AG10803 (cell line): ENCODE data around the gene LONRF3.

Experiments
- DNase-seq: peaks from one replicate; pipeline ENCODE4 v3.0.0; 2010; ENCODE audit warnings: low read depth
- H3K4me3 ChIP-seq: 2 replicates; pipeline ENCODE4 v1.5.1; 2011; ENCODE audit warnings: mild to moderate bottlenecking, low read length, control low read depth
- TF ChIP-seq, protein P1 (sequence below): conservative IDR thresholded peaks from 2 replicates; pipeline ENCODE4 v1.5.1; 2011; ENCODE audit warnings: mild to moderate bottlenecking, low read length, control low read depth, inconsistent platforms

The LONRF3 gene

DNA sequence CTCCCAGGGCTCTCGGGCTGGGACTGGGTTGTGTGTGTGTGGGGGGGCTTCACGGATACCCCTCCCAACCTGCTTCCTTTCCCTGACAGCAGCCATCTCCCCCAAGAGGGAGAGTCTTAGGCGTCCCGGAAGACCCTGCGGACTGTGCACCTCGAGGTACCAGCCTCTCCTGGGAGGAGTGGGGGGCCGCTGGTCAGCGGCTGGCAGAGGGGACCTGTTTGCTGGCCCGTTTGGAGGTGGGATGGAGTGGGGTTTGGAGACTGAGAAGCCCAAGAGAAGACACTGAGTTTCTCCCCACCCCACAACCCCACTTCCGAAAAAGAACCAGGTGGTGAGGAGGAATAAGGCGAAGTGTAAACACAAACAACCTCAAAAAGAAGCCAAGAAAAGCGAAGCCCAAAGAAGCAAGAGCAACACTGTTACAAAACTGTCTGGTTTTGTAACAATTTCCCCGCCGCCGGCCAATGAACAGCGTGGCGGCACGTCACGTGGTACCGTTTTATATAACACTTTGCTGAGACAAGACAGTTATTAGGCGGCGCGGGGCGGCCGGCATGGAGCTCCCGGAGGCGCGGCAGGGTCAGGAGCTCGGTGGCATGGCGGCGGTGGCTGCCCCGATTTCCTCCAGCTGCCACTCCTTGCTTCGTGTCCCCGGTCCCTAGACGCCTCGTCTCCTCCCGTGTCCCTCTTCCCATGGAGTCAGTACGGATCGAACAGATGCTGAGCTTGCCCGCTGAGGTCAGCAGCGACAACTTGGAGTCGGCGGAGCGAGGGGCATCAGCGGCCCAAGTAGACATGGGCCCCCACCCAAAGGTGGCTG lies at the start of gene LONRF3:
LONRF3 (plus strand) TSS at position 531 of the 820 bp plus-strand sequence; CDS start at position 694, 163 bp downstream.
- H3K4me3 ChIP-seq, result no peak within 1 kb of the TSS; the same call in 1 of the 2 replicates
- DNase-seq, result peak; percentile 29
- TF ChIP-seq, protein P1, sequence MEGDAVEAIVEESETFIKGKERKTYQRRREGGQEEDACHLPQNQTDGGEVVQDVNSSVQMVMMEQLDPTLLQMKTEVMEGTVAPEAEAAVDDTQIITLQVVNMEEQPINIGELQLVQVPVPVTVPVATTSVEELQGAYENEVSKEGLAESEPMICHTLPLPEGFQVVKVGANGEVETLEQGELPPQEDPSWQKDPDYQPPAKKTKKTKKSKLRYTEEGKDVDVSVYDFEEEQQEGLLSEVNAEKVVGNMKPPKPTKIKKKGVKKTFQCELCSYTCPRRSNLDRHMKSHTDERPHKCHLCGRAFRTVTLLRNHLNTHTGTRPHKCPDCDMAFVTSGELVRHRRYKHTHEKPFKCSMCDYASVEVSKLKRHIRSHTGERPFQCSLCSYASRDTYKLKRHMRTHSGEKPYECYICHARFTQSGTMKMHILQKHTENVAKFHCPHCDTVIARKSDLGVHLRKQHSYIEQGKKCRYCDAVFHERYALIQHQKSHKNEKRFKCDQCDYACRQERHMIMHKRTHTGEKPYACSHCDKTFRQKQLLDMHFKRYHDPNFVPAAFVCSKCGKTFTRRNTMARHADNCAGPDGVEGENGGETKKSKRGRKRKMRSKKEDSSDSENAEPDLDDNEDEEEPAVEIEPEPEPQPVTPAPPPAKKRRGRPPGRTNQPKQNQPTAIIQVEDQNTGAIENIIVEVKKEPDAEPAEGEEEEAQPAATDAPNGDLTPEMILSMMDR, result no peak

DNA sequence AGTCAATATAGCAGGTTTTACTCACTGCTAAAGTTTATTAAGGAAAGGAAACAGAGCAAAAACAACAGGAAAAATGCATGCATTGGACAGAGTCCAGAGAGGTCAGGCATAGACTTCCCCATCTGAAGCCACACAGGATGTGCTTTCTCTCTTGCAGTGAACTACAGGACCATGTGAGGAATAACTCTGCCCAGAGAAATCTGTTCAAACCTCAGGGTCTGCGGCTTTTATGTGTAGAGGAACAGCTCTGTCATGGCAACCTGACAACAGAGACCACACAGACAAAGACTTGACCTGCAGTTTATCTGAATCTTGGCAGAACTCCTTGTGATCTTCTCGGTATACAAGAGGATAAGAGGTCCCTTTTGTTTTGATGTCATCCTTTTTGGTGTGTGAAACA lies 46.3 kb upstream of the LONRF3 start:
- no peak overlapping the region for H3K4me3 ChIP-seq
- TF ChIP-seq, protein P1, result no peak
- no peak for DNase-seq

DNA sequence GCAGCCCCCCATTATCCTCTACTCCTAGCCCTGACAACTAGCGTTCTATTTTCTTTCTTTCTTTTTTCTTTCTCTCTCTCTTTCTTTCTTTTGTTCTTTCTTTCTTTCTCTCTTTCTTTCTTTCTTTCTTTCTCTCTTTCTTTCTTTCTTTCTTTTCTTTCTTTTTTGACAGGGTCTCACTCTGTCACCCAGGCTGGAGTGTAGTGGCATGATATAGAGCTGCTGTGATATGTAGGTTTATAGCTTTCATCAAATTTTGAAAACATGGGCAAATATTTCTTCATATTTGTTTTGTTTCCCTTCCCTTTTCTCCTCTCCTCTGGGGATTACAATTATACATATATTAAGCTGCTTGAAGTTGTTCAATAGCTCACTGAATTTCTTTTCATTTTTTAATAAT lies 39.1 kb upstream of the LONRF3 start:
- DNase-seq, result no peak
- no peak overlapping the region for H3K4me3 ChIP-seq
- TF ChIP-seq, protein P1, result no peak

DNA sequence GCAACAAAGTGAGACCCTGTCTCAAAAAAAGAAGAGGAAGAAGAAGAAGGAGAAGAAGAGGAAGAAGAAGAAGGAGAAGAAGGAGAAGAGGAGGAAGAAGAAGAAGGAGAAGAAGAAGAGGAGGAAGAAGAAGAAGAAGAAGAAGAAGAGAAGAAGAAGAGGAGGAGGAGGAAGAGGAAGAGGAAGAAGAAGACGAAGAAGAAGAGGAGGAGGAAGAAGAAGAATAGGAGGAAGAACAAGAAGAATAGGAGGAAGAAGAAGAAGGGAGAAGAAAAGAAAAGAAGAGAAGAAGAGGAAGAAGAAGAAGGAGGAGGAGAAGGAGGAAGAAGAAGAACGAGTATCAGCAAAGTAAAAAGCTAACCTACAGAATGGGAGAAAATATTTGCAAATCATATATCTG lies 33.3 kb upstream of the LONRF3 start:
- no peak for DNase-seq
- no peak overlapping the region for H3K4me3 ChIP-seq
- TF ChIP-seq, protein P1, result no peak

DNA sequence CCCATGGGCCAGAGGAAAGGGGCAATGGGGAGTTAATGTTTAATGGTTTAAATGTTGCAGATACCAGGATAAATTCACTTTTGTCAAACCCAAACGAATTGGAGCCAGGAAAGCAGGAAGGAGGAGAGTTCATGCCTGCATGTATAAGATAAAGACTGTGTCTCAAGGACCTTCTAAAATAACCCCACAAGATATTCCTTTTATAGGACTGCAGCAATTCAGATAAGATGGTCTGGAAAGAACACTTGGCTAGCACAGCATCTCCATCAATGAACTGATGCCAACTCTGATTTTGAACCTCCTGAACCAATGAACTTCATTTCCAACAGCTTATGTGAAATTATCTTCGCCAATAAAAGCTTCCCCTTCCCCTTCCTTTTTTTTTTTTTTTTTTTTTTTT lies 31.3 kb upstream of the LONRF3 start:
- TF ChIP-seq, protein P1, result no peak
- no peak overlapping the region for H3K4me3 ChIP-seq
- no peak for DNase-seq

DNA sequence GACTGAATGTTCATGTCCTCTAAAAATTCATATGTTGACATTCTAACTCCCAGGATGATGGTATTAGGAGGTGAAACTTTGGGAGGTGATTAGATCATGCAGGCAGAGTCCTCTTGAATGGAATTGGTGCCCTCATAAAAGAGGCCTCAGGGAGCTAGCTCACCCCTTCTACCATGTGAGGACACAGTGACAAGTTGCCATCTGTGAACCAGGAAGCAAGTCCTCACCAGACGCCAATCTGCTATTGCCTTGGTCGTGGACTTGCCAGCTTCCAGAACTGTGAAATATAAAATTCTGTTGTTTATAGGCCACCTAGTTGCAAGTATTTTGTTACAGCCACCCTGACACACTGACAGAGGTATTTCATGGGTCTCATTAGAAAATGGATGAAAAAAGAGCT lies 28.5 kb upstream of the LONRF3 start:
- no peak overlapping the region for H3K4me3 ChIP-seq
- DNase-seq, result no peak
- TF ChIP-seq, protein P1, result no peak

DNA sequence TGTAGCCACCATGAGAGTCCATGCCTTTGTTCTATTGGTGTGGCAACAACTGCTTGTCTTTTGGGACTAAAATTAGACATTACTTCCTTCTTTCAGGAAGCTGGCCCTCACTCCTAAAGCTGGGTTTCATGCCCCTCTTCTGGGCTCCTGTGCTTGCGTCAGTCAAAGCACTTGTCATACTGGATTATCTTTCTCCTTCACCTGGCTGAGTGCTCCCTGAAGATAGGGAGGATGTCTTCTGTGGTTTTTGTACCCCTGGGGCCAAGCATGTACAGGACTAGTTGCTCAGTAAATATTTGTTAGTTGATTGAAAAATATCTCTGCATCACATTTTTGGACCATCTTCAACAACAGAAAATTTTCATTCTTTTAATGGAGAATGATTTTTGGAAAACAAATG lies 26.1 kb upstream of the LONRF3 start:
- TF ChIP-seq, protein P1, result no peak
- no peak overlapping the region for H3K4me3 ChIP-seq
- DNase-seq, result no peak
